T-helper 2 cell treated with Interferon-gamma antibody and Interleukin-4, amounts not matched to agents 5 μg/mL and 100 μg/mL, for 36 hours (primary cell): Measurements from ENCODE around the gene CASK.

Source experiments
- DNase-seq: peaks from one replicate; pipeline ENCODE4 v3.0.0; 2021; ENCODE audit warnings: low spot score
- H3K27ac Mint-ChIP-seq: one replicate; pipeline ENCODE4 v1.8.0; 2021; ENCODE audit warnings: mild to moderate bottlenecking, mixed read lengths
- H3K27me3 Mint-ChIP-seq: one replicate; pipeline ENCODE4 v1.8.0; 2021; ENCODE audit warnings: low read depth, mixed read lengths
- H3K36me3 Mint-ChIP-seq: one replicate; pipeline ENCODE4 v1.8.0; 2021; ENCODE audit warnings: low read depth, mixed read lengths
- H3K4me1 Mint-ChIP-seq: one replicate; pipeline ENCODE4 v1.8.0; 2021; ENCODE audit warnings: low read depth, mixed read lengths
- H3K4me3 Mint-ChIP-seq: one replicate; pipeline ENCODE4 v1.8.0; 2022; ENCODE audit warnings: mild to moderate bottlenecking, moderate library complexity, mixed read lengths
- H3K9me3 Mint-ChIP-seq: one replicate; pipeline ENCODE4 v1.8.0; 2021; ENCODE audit warnings: mixed read lengths

The CASK gene

DNA sequence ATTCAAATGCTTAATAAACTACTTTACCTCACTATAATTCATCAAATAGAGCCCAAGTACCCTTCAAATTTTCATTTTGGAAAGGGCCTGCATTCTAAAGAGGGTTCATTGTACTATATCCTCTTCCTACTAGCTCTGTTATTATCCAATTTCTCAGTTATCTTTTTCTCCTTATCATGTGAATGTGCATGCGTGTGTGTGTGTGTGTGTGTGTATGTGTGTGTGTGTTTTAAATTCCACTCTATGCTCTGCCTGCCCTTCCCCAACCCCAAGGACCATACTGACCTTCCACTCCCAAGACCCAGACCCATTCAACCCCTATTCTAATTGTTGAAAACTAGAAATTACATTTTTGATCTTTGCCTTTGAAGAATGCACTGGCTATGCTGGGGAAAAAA, 33.3 kb downstream of the CASK start:
- Mint-ChIP-seq H3K9me3 (peaks cover 4% of the 10 kb centered on the region), H3K27ac (no peak overlapping the region), H3K4me3 (no peak overlapping the region), H3K27me3 (no peaks in the 10 kb centered on the region), H3K4me1 (no peaks in the 10 kb centered on the region), H3K36me3 (peaks cover 31% of the 10 kb centered on the region)
- DNase-seq: no peak

DNA sequence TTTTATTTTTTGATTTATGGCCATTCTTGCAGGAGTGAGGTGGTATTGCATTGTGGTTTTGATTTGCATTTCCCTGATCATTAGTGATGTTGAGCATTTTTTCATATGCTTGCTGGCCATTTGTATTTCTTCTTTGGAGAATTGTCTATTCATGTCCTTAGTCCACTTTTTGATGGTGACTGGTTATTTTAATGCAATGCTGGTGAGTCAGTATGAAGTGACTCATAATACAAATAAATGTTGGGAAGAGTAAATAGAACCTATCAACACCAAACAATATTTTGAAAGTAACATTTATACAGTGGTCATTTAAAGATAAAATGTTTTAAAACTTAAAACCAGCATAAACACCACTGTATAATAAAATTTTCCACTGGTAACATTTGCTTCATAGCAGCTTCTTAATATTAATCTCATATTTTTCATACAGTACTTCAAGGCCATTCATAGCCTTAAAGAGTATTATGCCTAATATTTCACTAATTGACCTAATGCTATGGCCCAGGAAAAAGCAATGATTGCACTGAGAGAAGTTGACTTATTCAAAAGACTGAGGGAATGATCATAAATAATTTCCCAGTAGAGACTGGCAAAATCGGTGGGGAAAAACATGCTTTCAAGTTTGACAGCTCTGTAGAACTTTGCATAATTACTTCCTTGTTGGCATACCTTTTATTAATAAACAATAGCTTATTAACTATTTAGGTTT, 33.9 kb downstream of the CASK start:
- Mint-ChIP-seq H3K9me3 (no peaks in the 10 kb centered on the region), H3K36me3 (peaks cover 28% of the 10 kb centered on the region)

GRCh38 chrX:41887691-41888090, 35.7 kb downstream of the CASK start:
- no peak overlapping the region for H3K4me3 Mint-ChIP-seq
- peaks cover 14% of the 10 kb centered on the region for H3K4me1 Mint-ChIP-seq
- DNase-seq: no peak
- no peak overlapping the region for H3K27ac Mint-ChIP-seq
- H3K9me3 Mint-ChIP-seq: no peaks in the 10 kb centered on the region
- H3K27me3 Mint-ChIP-seq: no peaks in the 10 kb centered on the region
- peaks cover 19% of the 10 kb centered on the region for H3K36me3 Mint-ChIP-seq

More for the DNA sequence above, 33.9 kb downstream of the CASK start:
- Mint-ChIP-seq H3K4me3 (no peak overlapping the region), H3K4me1 (peaks cover 1% of the 10 kb centered on the region), H3K27me3 (no peaks in the 10 kb centered on the region), H3K27ac (no peak overlapping the region)
- DNase-seq: no peak

GRCh38 chrX:41885724-41886123, 37.6 kb downstream of the CASK start:
- Mint-ChIP-seq H3K27me3 (no peaks in the 10 kb centered on the region), H3K36me3 (peaks cover 17% of the 10 kb centered on the region), H3K4me3 (no peak overlapping the region), H3K4me1 (peaks cover 14% of the 10 kb centered on the region), H3K9me3 (no peaks in the 10 kb centered on the region), H3K27ac (no peak overlapping the region)
- DNase-seq: no peak

GRCh38 chrX:41881166-41881565, 42.2 kb downstream of the CASK start:
- Mint-ChIP-seq H3K4me1 (peaks cover 14% of the 10 kb centered on the region), H3K9me3 (no peaks in the 10 kb centered on the region), H3K27ac (no peak overlapping the region), H3K36me3 (no peaks in the 10 kb centered on the region), H3K4me3 (no peak overlapping the region), H3K27me3 (no peaks in the 10 kb centered on the region)
- DNase-seq: no peak

DNA sequence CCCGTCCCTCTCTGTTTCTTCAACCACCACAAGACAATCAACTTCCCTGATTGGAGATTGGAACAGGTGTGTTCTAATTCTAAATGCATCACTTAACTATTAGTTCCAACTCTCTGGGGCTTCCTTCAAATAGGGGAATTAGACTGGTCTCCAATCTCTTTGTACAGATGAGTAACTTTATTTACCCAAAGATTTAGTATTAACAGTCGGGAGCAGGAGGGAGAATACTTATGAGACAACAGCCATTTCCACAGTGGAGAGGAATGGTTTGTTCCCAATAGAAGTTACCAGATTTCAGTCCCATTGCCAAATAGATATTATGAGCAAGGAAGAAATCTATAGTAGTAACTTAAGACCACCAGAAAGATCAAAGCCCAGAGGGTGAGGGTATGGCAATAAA, 46.2 kb downstream of the CASK start:
- Mint-ChIP-seq H3K27me3 (no peaks in the 10 kb centered on the region), H3K4me1 (peaks cover 6% of the 10 kb centered on the region), H3K9me3 (no peaks in the 10 kb centered on the region), H3K4me3 (no peak overlapping the region), H3K27ac (no peak overlapping the region), H3K36me3 (no peaks in the 10 kb centered on the region)
- DNase-seq: no peak

- H3K4me1 Mint-ChIP-seq: peaks cover 7% of the 10 kb centered on the region
- H3K9me3 Mint-ChIP-seq: no peaks in the 10 kb centered on the region
- DNase-seq: no peak
- H3K36me3 Mint-ChIP-seq: peaks cover 2% of the 10 kb centered on the region
- H3K27me3 Mint-ChIP-seq: no peaks in the 10 kb centered on the region
- H3K27ac Mint-ChIP-seq: no peak overlapping the region
- H3K4me3 Mint-ChIP-seq: no peak overlapping the region
Observed at GRCh38 chrX:41875142-41875541, 48.2 kb downstream of the CASK start.

- no peak overlapping the region for H3K4me3 Mint-ChIP-seq
- no peaks in the 10 kb centered on the region for H3K9me3 Mint-ChIP-seq
- H3K27ac Mint-ChIP-seq: no peak overlapping the region
- no peaks in the 10 kb centered on the region for H3K27me3 Mint-ChIP-seq
- no peak for DNase-seq
- H3K4me1 Mint-ChIP-seq: peaks cover 12% of the 10 kb centered on the region
- peaks cover 2% of the 10 kb centered on the region for H3K36me3 Mint-ChIP-seq
Observed at GRCh38 chrX:41870719-41871151, 52.6 kb downstream of the CASK start.

- Mint-ChIP-seq H3K9me3 (no peaks in the 10 kb centered on the region), H3K36me3 (peaks cover 2% of the 10 kb centered on the region), H3K4me3 (no peak overlapping the region), H3K4me1 (peaks cover 10% of the 10 kb centered on the region), H3K27ac (no peak overlapping the region), H3K27me3 (no peaks in the 10 kb centered on the region)
- DNase-seq: no peak
Observed at GRCh38 chrX:41868392-41868977, 54.9 kb downstream of the CASK start.

DNA sequence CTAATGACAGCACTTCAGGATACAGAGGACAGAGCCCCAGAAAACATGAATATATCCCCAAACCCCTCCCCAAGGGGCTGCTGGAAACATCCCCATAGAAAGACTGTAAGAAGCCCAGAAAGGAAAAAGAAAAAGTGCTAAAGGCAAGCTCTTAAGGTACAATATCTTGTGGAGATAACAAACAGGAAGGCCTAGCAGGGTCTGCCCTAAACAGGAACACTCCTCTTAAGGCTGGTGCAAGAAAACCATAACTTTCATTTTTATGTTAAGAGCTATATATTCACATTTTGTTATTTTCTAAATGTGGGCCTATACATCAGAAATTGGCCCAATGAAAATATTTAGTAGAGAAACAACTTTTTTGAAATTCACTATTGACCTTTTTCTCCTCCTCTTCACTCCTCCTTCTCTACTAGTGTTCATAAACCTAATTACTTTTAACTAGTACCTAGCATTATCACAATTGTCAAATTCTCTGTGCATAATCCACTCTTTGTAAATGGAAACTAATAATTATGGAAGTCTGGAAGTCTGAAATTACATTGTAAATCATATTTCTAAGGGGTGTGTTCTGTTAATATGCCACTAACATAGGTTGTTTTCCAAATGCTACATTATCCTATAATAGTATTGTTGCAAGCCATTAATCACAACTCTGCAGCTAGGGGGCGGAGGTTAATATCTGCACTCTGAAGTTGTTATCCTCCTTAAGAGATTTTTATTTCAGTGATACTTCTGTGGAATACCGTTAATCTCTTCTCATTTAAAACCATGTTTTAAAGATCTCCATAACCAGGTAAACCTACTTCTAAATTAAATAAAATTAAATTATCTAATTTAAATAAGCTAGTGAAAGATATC, 59.8 kb downstream of the CASK start:
- Mint-ChIP-seq H3K4me3 (peak overlapping the region; percentile 53), H3K27me3 (no peaks in the 10 kb centered on the region), H3K36me3 (no peaks in the 10 kb centered on the region), H3K9me3 (peaks cover 3% of the 10 kb centered on the region), H3K27ac (peak overlapping the region; percentile 79), H3K4me1 (peaks cover 15% of the 10 kb centered on the region)
- no peak for DNase-seq

DNA sequence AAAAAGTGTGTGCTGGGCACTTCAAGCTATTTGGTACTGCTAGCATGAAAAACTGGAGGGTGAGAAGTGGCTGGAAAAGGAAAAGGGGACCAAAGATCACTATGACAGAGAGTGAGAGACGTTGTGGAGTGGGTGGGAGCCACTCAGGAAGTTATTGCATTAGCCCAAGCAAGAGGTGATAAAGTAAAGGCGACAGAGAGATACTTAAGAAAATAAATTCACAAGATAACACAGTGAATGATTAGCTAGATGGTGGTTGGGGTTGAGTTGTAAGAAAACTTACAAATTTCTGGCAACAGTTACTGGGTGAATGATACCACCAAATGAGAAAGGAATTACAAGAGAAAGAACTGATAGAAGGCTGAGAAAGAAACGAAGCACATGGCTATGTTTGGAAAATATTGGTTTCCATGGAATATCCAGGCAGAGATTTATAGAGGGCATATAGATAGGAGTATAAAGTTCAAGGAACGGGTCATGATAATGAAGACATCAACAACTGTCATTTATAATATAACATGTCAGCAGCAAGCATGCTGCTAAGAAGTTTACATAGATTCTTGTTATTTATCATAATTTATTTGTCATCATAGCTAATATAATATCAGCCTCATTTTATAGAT, 60.7 kb downstream of the CASK start:
- Mint-ChIP-seq H3K9me3 (peaks cover 3% of the 10 kb centered on the region), H3K27me3 (no peaks in the 10 kb centered on the region), H3K4me3 (no peak overlapping the region), H3K36me3 (no peaks in the 10 kb centered on the region), H3K27ac (peak overlapping the region; percentile 67), H3K4me1 (peaks cover 15% of the 10 kb centered on the region)
- no peak for DNase-seq

GRCh38 chrX:41858161-41858775, 65.1 kb downstream of the CASK start:
- Mint-ChIP-seq H3K4me1 (peaks cover 7% of the 10 kb centered on the region), H3K9me3 (peaks cover 3% of the 10 kb centered on the region), H3K27ac (no peak overlapping the region), H3K36me3 (no peaks in the 10 kb centered on the region), H3K4me3 (no peak overlapping the region), H3K27me3 (no peaks in the 10 kb centered on the region)
- DNase-seq: no peak

- DNase-seq: no peak
- Mint-ChIP-seq H3K27ac (no peak overlapping the region), H3K36me3 (peaks cover 2% of the 10 kb centered on the region), H3K4me3 (no peak overlapping the region), H3K27me3 (no peaks in the 10 kb centered on the region), H3K4me1 (peaks cover 3% of the 10 kb centered on the region), H3K9me3 (peaks cover 3% of the 10 kb centered on the region)
Observed at GRCh38 chrX:41857670-41858069, 65.7 kb downstream of the CASK start.
